Measurements from ENCODE around the gene DEUP1. TPM values are rescaled to one million over a fixed set of nuclear protein-coding genes. Genes with fewer than 3 reads are reported as not detected.

DEUP1 gene
- total and polyA plus RNA-seq, 8 donors, result not detected

DNA sequence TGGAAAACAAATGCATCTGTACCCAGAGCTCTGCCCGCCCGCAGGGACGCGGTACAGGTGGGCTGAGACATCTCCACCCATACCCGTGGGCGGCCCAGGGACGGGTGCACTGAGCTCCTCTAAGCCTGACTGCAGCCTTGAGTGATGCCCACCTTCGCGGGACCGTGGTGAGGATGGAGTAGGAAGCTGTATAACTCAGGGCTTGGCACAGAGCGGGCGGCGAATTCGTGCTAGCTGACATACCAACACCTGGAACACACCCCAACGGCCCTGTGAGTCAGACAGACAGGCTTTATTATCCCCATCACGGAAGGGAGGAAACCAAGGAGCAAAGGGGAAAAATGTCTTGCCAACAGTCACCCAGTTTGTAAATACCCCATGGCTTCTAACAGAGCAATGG, 150.7 kb downstream of the DEUP1 start:
- TF ChIP-seq, protein P1, sequence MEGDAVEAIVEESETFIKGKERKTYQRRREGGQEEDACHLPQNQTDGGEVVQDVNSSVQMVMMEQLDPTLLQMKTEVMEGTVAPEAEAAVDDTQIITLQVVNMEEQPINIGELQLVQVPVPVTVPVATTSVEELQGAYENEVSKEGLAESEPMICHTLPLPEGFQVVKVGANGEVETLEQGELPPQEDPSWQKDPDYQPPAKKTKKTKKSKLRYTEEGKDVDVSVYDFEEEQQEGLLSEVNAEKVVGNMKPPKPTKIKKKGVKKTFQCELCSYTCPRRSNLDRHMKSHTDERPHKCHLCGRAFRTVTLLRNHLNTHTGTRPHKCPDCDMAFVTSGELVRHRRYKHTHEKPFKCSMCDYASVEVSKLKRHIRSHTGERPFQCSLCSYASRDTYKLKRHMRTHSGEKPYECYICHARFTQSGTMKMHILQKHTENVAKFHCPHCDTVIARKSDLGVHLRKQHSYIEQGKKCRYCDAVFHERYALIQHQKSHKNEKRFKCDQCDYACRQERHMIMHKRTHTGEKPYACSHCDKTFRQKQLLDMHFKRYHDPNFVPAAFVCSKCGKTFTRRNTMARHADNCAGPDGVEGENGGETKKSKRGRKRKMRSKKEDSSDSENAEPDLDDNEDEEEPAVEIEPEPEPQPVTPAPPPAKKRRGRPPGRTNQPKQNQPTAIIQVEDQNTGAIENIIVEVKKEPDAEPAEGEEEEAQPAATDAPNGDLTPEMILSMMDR (IDR thresholded peaks at IDR 0.05), result no peak
- no peak for TF ChIP-seq POLR2AphosphoS5 (IDR thresholded peaks at IDR 0.05)
- no peak for TF ChIP-seq POLR2A (IDR thresholded peaks at IDR 0.05)
- no peaks in the 10 kb centered on the region for H3K27me3 ChIP-seq
- peaks cover 12 to 79% (median 42%) of the 10 kb centered on the region in 4 donors for H3K4me1 ChIP-seq
- H3K4me3 ChIP-seq, result no peak overlapping the region
- 86 to 94% (median 92%) methylated on average over 13 to 16 of the region's 16 CpGs for WGBS, 5 donors
- peaks cover 0 to 10% (median 6%) of the 10 kb centered on the region in 4 donors for H3K36me3 ChIP-seq
- H3K9me3 ChIP-seq, result no peaks in the 10 kb centered on the region
- no peak for DNase-seq
- H3K27ac ChIP-seq, result peak overlapping the region in 2 of 5 donors; percentile 32 to 63
- intact Hi-C loops (cut with DNase I; ENCODE audit: low total_unique reads), result no loop called here

DNA sequence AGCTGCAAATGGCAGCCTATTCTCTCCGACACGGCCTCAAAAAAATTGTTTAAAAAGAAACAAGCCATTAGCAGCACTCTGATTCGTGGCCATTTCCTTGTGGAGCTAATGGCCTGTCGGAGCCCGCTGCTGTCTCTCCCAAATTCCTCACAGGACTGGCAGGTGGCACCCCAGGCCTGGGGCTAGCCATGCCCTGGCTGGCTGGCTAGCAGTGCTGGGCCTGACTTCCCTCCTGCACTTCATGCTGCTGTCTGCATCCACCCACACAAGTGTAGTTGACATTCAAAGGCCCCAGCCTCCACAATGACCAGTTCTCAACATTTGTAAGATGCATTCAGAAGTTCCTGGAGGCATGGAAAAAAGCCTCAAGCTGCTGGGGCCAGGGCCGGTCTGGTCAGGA, 151.2 kb downstream of the DEUP1 start:
- Histone ChIP-seq H3K27me3 (no peaks in the 10 kb centered on the region), H3K4me1 (peaks cover 12 to 79% (median 41%) of the 10 kb centered on the region in 4 donors), H3K27ac (peak overlapping the region in 2 of 5 donors; percentile 32 to 63), H3K9me3 (no peaks in the 10 kb centered on the region), H3K36me3 (peaks cover 0 to 10% (median 6%) of the 10 kb centered on the region in 4 donors), H3K4me3 (no peak overlapping the region)
- TF ChIP-seq POLR2A (IDR thresholded peaks at IDR 0.05), result no peak
- TF ChIP-seq, protein P1 (IDR thresholded peaks at IDR 0.05), result no peak
- TF ChIP-seq EP300 (IDR thresholded peaks at IDR 0.05), result no peak
- TF ChIP-seq POLR2AphosphoS5 (IDR thresholded peaks at IDR 0.05), result no peak
- no peak for DNase-seq
- 82 to 91% (median 85%) methylated on average over 6 of the region's 6 CpGs for WGBS, 5 donors
- intact Hi-C loops (cut with DNase I; ENCODE audit: low total_unique reads), result no loop called here

DNA sequence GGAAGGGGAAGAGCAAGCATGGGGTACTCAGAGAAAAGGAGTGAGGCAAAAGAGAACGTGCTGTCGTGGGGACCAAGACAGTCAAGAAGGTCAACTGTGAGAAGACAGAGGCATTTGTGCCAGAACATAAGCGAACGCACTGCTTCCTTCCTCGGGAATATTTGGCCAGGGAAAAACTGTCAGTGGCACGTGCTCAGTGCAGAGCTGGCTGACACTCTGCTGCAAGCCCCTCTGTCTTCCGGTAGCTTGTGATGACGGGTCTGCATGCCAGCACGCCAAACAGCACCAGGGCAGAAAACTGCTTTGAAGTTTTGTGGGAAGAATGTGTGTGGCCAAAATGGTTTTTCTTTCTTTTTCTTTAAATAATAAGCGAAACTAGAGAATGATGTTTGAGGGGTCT, 152.0 kb downstream of the DEUP1 start:
- no peak for DNase-seq
- Histone ChIP-seq H3K36me3 (peaks cover 0 to 11% (median 6%) of the 10 kb centered on the region in 4 donors), H3K9me3 (no peaks in the 10 kb centered on the region), H3K27ac (peak overlapping the region in 2 of 5 donors; percentile 32 to 63), H3K4me1 (peaks cover 8 to 79% (median 37%) of the 10 kb centered on the region in 4 donors), H3K27me3 (no peaks in the 10 kb centered on the region), H3K4me3 (no peak overlapping the region)
- 71 to 84% (median 77%) methylated on average over 10 of the region's 10 CpGs for WGBS, 5 donors
- TF ChIP-seq POLR2A (IDR thresholded peaks at IDR 0.05) (no peak), EP300 (IDR thresholded peaks at IDR 0.05) (no peak), POLR2AphosphoS5 (IDR thresholded peaks at IDR 0.05) (no peak)
- TF ChIP-seq, protein P1 (IDR thresholded peaks at IDR 0.05), result no peak
- intact Hi-C loops (cut with DNase I; ENCODE audit: low total_unique reads), result no loop called here

DNA sequence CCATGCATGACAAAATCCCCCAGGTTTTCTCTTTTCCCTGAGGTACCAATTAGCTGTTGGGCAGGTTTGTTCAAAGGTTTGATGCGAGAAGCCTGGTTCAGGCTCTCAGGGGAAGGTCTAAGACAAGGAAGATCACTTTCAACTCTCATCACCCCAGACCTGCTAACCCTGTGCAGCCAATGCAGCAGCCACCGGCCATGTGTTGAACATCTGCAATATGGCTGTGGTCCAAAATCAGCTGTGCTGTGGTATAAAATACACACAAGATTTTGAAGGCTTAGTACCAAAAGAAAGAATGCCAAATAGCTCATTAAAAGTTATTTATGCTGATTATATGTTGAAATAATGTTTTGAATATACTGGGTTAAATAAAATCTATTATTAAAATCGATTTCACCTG, 154.2 kb downstream of the DEUP1 start:
- TF ChIP-seq, protein P1 (IDR thresholded peaks at IDR 0.05), result no peak
- TF ChIP-seq POLR2AphosphoS5 (IDR thresholded peaks at IDR 0.05), result no peak
- TF ChIP-seq EP300 (IDR thresholded peaks at IDR 0.05), result no peak
- no peaks in the 10 kb centered on the region for H3K27me3 ChIP-seq
- peak overlapping the region in 1 of 5 donors; percentile 36 for H3K27ac ChIP-seq
- 52 to 69% (median 61%) methylated on average over 3 of the region's 3 CpGs for WGBS, 5 donors
- DNase-seq, result peak in 1 of 2 donors; percentile 49
- H3K4me3 ChIP-seq, result no peak overlapping the region
- H3K9me3 ChIP-seq, result no peaks in the 10 kb centered on the region
- H3K36me3 ChIP-seq, result peaks cover 0 to 12% (median 2%) of the 10 kb centered on the region in 4 donors
- intact Hi-C loops (cut with DNase I; ENCODE audit: low total_unique reads), result no loop called here
- H3K4me1 ChIP-seq, result peaks cover 8 to 86% (median 37%) of the 10 kb centered on the region in 4 donors
